ENCODE results near the gene MPG.

The MPG gene

GRCh38 chr16:106623-107324 is 28.7 kb downstream of the MPG start:
- DNase-seq (ENCODE audit: low read depth) = peak; percentile 84
- peak; percentile 74 for TF ChIP-seq CTCF (IDR thresholded peaks at IDR 0.05; ENCODE audit: insufficient read depth, low read depth, low read length, missing control alignments)
- H3K4me3 ChIP-seq (ENCODE audit: low read depth, low read length) = no peak overlapping the region

GRCh38 chr16:112153-112840 is 34.3 kb downstream of the MPG start:
- TF ChIP-seq CTCF (IDR thresholded peaks at IDR 0.05; ENCODE audit: insufficient read depth, low read depth, low read length, missing control alignments) = no peak
- no peak for DNase-seq (ENCODE audit: low read depth)

GRCh38 chr16:114327-114726 is 36.3 kb downstream of the MPG start:
- H3K4me3 ChIP-seq (ENCODE audit: low read depth, low read length) = no peak overlapping the region
- DNase-seq (ENCODE audit: low read depth) = no peak
- no peak for TF ChIP-seq CTCF (IDR thresholded peaks at IDR 0.05; ENCODE audit: insufficient read depth, low read depth, low read length, missing control alignments)

More at GRCh38 chr16:112153-112840, 34.3 kb downstream of the MPG start:
- H3K4me3 ChIP-seq (ENCODE audit: low read depth, low read length) = no peak overlapping the region

GRCh38 chr16:116015-116414 is 38.0 kb downstream of the MPG start:
- no peak for TF ChIP-seq CTCF (IDR thresholded peaks at IDR 0.05; ENCODE audit: insufficient read depth, low read depth, low read length, missing control alignments)
- no peak overlapping the region for H3K4me3 ChIP-seq (ENCODE audit: low read depth, low read length)
- DNase-seq (ENCODE audit: low read depth) = no peak

- peak; percentile 75 for TF ChIP-seq CTCF (IDR thresholded peaks at IDR 0.05; ENCODE audit: insufficient read depth, low read depth, low read length, missing control alignments)
- peak; percentile 69 for DNase-seq (ENCODE audit: low read depth)
- H3K4me3 ChIP-seq (ENCODE audit: low read depth, low read length) = no peak overlapping the region
These were observed 39.6 kb downstream of the MPG start for GRCh38 chr16:117379-118365.

- no peak for DNase-seq (ENCODE audit: low read depth)
- H3K4me3 ChIP-seq (ENCODE audit: low read depth, low read length) = no peak overlapping the region
- no peak for TF ChIP-seq CTCF (IDR thresholded peaks at IDR 0.05; ENCODE audit: insufficient read depth, low read depth, low read length, missing control alignments)
These were observed 40.8 kb downstream of the MPG start for GRCh38 chr16:118857-119256.
